Keratinocyte (primary cell): Measurements from ENCODE around the gene GLI3.

Experiments
- CTCF ChIP-seq, 3 experiments: IDR thresholded peaks in 1 of 3; conservative IDR thresholded peaks in 1 of 3; optimal IDR thresholded peaks in 1 of 3; 2 replicates in 2 of 3; 3 replicates in 1 of 3; pipeline versions ENCODE3 to v1.5.1; 2011; ENCODE audit warnings: low read length in 3 of 3, mild to moderate bottlenecking in 3 of 3, moderate library complexity in 2 of 3, control low read depth in 1 of 3, inconsistent platforms in 1 of 3; ENCODE audit not compliant: insufficient read depth in 2 of 3; ENCODE audit errors: extremely low read depth in 1 of 3
- EZH2 ChIP-seq: IDR thresholded peaks from one replicate; pipeline ENCODE4 v1.6.1; 2012; ENCODE audit warnings: inconsistent platforms, mild to moderate bottlenecking, low read length, moderate library complexity

- TF ChIP-seq EZH2, result no peak
- TF ChIP-seq CTCF (optimal IDR thresholded peaks at IDR 0.05 in 1 of 3, IDR thresholded peaks at IDR 0.05 in 1 of 3, conservative IDR thresholded peaks at IDR 0.05 in 1 of 3; ENCODE audit: extremely low read depth in 1 of 3, insufficient read depth in 2 of 3, low read length in 3 of 3), result no peak
Measured at GRCh38 chr7:41977661-41978060, 259.3 kb downstream of the GLI3 start.
